ENCODE data around the gene TSHR. TPM values are rescaled to one million over a fixed set of nuclear protein-coding genes. Genes with fewer than 3 reads are reported as not detected.
A peak's percentile ranks its signal among the peaks of the same experiment; 100 is the strongest.

Gene TSHR
- total RNA-seq, 4 donors from 2014 or later, result not detected

DNA sequence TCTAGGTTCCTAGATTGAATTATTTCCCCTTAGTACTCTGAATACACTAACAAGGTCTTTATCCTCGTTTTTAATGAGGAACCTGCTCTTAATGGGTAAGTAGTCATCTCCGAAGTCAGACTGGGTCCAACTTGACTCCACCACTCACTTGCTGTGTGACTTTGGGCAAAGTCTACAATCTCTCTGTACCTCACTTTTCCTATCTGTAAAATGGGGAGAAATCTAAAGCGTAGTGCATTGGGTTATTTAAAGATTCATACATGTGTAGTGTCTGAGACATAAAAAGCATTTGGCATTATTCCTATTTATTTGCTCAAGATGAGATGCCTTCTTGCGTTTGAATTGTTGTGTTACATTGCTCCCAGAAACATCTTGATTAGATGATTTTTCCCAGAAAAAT lies 213.8 kb downstream of the TSHR start:
- no peak for DNase-seq

DNA sequence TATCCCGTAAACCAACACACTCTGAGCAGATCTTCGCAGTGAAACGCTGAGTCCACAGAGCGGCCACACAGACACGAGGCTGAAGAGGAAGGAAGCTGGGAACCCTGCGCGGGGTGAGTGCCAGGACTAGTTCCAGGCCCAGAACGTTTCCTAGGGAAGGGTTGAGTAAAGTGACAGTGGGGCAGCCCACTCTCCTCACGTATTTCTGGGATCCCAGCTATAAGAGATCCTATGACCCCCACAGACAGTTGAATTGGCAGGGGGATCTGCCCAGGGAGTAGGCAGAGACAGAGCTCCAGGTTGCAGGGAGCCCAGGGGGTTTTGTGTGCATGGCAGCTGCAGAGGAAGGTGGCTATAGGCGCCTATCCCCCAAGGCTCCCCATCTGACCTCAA lies 214.3 kb downstream of the TSHR start:
- Histone ChIP-seq H3K36me3 (no peaks in the 10 kb centered on the region), H3K9me3 (no peaks in the 10 kb centered on the region), H3K27ac (peak overlapping the region; percentile 74 to 94 (median 92)), H3K4me3 (peak overlapping the region; percentile 51 to 69 (median 58)), H3K27me3 (no peaks in the 10 kb centered on the region), H3K4me1 (peaks cover 0 to 3% (median 0%) of the 10 kb centered on the region in 4 donors)
- no peak for TF ChIP-seq POLR2A (IDR thresholded peaks at IDR 0.05)
- TF ChIP-seq, protein P1, sequence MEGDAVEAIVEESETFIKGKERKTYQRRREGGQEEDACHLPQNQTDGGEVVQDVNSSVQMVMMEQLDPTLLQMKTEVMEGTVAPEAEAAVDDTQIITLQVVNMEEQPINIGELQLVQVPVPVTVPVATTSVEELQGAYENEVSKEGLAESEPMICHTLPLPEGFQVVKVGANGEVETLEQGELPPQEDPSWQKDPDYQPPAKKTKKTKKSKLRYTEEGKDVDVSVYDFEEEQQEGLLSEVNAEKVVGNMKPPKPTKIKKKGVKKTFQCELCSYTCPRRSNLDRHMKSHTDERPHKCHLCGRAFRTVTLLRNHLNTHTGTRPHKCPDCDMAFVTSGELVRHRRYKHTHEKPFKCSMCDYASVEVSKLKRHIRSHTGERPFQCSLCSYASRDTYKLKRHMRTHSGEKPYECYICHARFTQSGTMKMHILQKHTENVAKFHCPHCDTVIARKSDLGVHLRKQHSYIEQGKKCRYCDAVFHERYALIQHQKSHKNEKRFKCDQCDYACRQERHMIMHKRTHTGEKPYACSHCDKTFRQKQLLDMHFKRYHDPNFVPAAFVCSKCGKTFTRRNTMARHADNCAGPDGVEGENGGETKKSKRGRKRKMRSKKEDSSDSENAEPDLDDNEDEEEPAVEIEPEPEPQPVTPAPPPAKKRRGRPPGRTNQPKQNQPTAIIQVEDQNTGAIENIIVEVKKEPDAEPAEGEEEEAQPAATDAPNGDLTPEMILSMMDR (IDR thresholded peaks at IDR 0.05), result no peak
- DNase-seq, result peak; percentile 48 to 73 (median 60)

More for the DNA sequence above, 213.8 kb downstream of the TSHR start:
- TF ChIP-seq POLR2A (IDR thresholded peaks at IDR 0.05), result no peak
- TF ChIP-seq, protein P1 (IDR thresholded peaks at IDR 0.05), result no peak
- H3K4me1 ChIP-seq, result peaks cover 0 to 3% (median 0%) of the 10 kb centered on the region in 4 donors
- no peaks in the 10 kb centered on the region for H3K36me3 ChIP-seq
- H3K4me3 ChIP-seq, result peak overlapping the region in 2 of 4 donors; percentile 64 to 69
- no peaks in the 10 kb centered on the region for H3K9me3 ChIP-seq
- no peaks in the 10 kb centered on the region for H3K27me3 ChIP-seq
- peak overlapping the region in 3 of 4 donors; percentile 74 to 94 (median 93) for H3K27ac ChIP-seq

DNA sequence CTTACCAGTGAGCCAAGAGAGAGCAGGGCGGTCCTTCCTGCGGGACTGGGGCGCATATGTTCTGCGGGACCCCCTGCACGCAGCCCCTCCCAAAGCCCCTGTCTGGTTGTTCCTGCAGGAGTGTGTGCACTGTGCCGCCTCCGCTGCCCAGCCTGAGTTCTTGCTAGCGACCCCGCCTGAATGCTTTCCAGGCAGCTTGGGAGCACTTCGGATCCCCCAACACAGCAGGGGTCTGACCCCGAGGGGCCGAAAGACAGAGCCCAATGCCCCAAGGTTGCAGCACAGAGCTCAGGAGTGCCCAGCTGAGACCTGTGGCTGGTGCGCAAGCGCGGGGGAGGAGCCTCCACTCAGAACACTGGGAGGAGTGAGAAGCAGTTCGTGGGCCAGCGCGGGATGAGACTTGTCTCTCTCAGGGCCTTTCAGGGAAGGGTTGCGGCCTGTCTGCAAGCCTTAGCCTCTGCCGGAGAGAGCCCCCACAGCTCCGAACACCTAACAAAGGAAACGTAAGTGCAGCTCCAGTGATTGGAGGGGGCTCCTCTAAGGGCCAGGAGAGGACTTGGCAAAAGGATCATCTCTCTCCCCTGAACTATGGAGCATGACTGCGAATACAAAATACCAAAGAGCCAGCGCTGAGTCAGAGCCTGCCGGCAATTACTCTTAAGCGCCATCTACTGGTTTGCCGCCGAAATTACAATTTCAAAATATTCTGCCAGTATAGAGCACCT lies 214.8 kb downstream of the TSHR start:
- TF ChIP-seq, protein P1 (IDR thresholded peaks at IDR 0.05), result peak; percentile 70 to 95 (median 91)
- peak; percentile 59 to 83 for TF ChIP-seq POLR2A (IDR thresholded peaks at IDR 0.05)
- DNase-seq, result peak; percentile 92 to 97 (median 94)
- peaks cover 0 to 3% (median 0%) of the 10 kb centered on the region in 4 donors for H3K4me1 ChIP-seq

DNA sequence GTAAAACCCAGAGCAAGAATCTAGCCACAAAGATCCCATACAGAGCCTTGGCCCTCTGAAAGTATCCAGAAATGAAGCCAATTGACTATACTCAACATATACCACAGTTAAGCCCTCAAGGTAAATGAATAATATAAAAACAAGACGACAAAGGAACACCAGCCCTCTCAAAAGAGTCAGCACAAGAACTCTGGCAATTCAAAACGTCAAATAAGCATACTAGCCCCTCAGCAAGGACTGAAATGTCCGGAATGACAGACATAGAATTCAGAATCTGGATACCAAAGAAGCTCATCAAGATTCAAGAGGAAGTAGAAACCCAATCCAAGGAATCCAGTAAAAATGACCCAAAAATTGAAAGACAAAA lies 215.4 kb downstream of the TSHR start:
- H3K4me3 ChIP-seq, result peak overlapping the region in 3 of 4 donors; percentile 51 to 69 (median 64)

More for the DNA sequence above, 214.8 kb downstream of the TSHR start:
- H3K9me3 ChIP-seq, result no peaks in the 10 kb centered on the region
- H3K36me3 ChIP-seq, result no peaks in the 10 kb centered on the region
- H3K27ac ChIP-seq, result peak overlapping the region; percentile 74 to 94 (median 92)
- peak overlapping the region; percentile 51 to 69 (median 58) for H3K4me3 ChIP-seq
- H3K27me3 ChIP-seq, result no peaks in the 10 kb centered on the region

DNA sequence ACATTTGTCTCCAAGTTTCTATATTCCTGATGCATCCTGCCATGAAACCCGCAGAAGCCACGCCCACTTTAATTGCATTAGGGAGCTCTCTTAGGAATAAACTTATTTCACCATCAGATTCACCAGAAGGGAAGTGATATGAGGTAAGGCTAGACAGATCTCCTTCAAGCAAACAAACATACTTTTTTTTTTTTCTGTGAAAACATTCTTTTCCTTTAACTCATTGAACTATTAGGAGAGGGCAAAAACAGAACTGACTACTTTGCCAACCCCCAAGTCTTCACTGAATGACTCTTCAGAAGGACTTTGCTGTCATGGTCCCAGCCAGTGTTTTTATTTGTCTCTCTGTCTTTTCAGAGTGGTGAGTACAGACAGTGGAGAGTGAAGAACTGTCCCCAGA lies 216.9 kb downstream of the TSHR start:
- Histone ChIP-seq H3K27me3 (no peaks in the 10 kb centered on the region), H3K4me1 (peaks cover 0 to 9% (median 0%) of the 10 kb centered on the region in 4 donors), H3K27ac (no peak overlapping the region), H3K4me3 (no peak overlapping the region), H3K36me3 (no peaks in the 10 kb centered on the region), H3K9me3 (no peaks in the 10 kb centered on the region)
- TF ChIP-seq, protein P1 (IDR thresholded peaks at IDR 0.05), result no peak
- TF ChIP-seq POLR2A (IDR thresholded peaks at IDR 0.05), result no peak
- DNase-seq, result no peak

More for the DNA sequence above, 215.4 kb downstream of the TSHR start:
- H3K4me1 ChIP-seq, result peaks cover 0 to 3% (median 0%) of the 10 kb centered on the region in 4 donors
- TF ChIP-seq, protein P1 (IDR thresholded peaks at IDR 0.05), result no peak
- no peak for TF ChIP-seq POLR2A (IDR thresholded peaks at IDR 0.05)
- no peaks in the 10 kb centered on the region for H3K9me3 ChIP-seq
- H3K27ac ChIP-seq, result peak overlapping the region; percentile 74 to 94 (median 92)
- H3K36me3 ChIP-seq, result no peaks in the 10 kb centered on the region
- H3K27me3 ChIP-seq, result no peaks in the 10 kb centered on the region
- no peak for DNase-seq

Data from Peyer's patch (tissue), 4 donors.